Stimulated activated CD4-positive, alpha-beta T cell treated with anti-CD3 and anti-CD28 coated beads, Interleukin-2, amount 100 ng/mL, for 48 hours (primary cell): Measurements from ENCODE around the gene ECSIT.
A peak's percentile ranks its signal among the peaks of the same experiment; 100 is the strongest.
"Not testable (repeated sequence)": the region's sequence is repeated elsewhere in the genome, so short reads cannot be mapped to it uniquely, and the experiment has no call there.

Experiments used
- DNase-seq, 2 donors: peaks; one replicate each; pipeline ENCODE4 v3.0.0-alpha.2; 2020

The ECSIT gene, protein sequence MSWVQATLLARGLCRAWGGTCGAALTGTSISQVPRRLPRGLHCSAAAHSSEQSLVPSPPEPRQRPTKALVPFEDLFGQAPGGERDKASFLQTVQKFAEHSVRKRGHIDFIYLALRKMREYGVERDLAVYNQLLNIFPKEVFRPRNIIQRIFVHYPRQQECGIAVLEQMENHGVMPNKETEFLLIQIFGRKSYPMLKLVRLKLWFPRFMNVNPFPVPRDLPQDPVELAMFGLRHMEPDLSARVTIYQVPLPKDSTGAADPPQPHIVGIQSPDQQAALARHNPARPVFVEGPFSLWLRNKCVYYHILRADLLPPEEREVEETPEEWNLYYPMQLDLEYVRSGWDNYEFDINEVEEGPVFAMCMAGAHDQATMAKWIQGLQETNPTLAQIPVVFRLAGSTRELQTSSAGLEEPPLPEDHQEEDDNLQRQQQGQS

DNA sequence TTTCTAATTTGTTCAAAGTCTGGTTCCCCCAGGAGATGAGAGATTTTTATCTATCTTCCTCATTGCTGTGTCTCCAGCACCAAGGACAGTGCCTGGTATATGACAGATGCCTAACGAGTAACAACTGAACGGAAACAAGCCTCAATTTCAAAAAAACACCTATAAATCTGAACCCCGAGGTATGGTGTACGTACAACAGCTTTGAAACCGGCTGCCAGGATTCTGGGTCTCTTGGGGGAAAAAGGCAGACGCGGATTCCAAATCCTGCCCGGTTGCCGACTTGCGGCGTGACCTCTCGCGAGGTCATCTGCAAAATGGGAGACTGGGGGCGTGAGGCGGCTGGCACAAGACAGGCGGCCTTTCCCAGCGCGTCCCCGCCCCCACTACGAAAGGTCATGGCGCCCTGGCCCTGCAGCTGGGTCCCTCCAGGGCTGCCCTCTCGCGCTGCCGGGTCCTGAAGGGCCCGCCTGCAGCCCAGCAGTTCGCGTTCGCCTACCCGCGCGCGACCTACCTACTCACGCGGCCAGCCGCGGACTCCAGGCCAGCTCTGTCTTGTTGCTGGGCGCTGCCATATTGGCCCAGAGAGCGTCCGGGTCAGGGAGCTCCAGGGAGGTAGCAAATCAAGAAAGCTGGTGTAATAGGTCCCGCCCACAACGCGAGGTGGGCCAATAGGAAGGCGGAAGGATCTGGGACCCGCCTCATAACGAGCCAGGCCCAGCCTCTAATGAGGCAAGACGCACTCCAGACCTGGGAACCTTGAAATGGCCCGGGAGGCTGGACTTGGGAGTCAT lies at the start of gene ECSIT:
Gene ECSIT (minus strand): TSS at position 584 of the 791 bp plus-strand sequence. CDS start 9,964 bp downstream, outside the sequence.
- DNase-seq = peak; percentile 85 to 89

DNA sequence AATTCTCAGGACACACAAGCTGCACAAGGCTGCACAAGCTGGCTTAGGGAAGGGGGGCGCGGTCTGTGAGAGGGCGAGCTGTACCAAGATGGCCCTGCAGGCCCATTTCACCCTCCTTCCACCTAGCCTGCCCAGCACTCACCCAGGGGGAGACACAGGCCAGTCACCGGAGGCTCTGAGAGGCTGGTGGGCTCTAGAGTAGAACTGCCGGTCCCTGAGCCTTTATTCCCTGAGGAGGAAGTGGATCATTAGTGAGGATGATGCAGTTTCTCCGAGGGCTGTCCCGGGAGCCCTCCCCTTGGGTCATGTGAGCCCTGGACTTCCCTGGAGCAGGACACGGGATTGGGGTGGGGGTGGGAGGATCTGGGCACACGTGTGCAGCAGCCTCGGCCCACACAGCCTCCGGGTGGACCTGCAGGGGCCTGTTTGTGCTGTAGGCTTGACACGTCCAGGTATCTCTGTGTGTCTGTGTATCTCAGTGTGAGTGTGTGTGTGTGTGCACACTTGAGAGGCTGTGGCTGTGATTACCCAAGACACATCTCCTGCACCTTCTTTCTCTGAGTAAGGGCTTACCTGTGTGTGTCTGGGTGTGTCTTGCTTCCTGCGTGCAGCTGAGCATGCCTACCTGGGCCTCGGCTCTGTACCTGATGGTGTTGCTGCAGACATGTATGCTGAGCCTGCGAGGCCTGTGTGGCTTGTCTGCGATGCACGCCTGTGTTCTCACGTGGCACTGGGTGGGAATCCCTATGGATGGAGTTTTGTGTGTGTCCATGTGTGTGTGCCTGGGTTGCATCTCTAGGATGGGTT lies 48.7 kb upstream of the ECSIT start, which contains the start of gene ACP5:
Gene ACP5 (minus strand): TSS at position 195 of the 807 bp plus-strand sequence. CDS start 328 bp downstream, outside the sequence.
- no peak for DNase-seq

DNA sequence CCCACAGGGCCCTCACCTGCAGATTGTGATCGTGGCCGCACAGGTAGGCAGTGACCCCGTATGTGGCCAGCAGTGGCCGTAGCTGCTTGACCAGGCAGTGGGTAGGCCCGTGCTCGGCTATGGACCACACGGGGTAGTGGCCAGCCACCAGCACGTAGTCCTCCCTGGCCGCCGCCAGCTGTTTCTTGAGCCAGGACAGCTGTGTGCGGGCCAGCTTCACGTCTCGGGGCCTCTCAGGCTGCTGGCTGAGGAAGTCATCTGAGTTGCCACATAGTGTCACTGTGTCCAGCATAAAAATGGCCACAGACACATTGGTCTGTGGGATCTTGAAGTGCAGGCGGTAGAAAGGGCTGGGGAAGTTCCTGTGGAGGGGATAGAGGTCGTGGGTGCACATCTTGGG lies 47.3 kb upstream of the ECSIT start:
- DNase-seq = no peak

DNA sequence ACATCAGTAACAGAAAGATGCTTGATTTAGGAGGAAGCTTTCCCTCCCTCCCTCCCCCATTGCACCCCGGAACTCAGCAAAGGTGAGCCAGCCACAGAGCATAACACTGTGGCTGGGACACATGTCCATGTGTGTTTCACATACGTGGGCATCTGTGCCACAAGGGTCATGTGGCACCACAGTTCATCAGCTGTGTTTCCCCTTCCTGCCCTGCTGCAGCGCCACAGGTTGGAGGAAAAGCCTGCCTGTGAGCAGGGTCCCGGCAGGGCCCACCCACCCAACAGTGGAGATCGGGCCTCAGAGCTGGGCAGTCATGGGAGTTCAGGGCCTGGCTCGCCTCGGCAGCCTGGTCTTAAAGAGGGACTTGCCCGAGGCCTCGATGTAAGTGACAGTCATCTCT lies 45.8 kb upstream of the ECSIT start:
- DNase-seq = no peak

DNA sequence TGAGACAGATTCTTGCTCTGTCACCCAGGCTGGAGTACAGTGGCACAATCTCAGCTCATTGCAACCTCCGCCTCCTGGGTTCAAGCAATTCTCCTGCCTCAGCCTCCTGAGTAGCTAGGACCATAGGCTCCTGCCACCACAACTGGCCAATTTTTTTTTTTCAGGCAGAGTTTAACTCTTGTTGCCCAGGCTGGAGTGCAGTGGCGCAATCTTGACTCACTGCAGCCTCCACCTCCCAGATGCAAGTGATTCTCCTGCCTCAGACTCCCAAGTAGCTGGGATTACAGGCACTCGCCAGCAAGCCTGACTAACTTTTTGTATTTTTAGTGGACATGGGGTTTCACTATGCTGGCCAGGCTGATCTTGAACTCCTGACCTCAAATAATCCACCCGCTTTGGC lies 44.8 kb upstream of the ECSIT start:
- DNase-seq = not testable (repeated sequence)

DNA sequence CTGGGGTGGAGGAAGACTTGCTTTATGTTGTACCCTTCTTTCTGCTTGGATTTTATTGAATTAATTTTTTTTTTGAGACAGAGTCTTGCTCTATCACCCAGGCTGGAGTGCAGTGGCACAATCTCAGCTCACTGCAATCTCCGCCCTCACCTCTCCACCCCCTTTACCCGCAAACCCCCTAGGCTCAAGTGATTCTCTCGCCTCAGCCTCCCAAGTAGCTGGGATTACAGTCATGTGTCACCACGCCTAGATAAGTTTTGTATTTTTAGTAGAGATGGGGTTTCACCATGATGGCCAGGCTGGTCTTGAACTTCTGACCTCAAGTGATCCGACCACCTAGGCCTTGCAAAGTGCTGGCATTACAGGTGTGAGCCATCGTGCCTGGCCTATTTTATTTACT lies 44.4 kb upstream of the ECSIT start:
- DNase-seq = not testable (repeated sequence)

DNA sequence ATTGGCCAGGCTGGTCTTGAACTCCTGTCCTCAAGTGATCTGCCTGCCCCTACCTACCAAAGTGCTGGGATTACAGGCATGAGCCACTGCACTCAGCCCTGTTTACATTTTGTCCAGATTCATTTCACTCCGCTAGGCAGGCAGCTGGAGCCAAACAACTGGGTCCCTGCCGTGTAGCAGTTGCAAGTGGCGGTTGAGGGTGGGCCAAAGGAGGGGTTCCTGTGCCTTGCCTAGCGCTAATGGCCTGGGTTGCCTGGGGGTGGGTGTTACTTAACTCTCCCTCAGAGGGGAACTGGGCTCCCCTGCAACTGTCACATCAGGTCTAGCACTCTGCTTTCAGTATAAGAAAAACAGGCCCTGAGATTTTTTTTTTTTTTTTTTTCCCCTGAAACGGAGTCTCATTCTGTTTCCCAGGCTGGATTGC lies 41.1 kb upstream of the ECSIT start:
- no peak for DNase-seq

DNA sequence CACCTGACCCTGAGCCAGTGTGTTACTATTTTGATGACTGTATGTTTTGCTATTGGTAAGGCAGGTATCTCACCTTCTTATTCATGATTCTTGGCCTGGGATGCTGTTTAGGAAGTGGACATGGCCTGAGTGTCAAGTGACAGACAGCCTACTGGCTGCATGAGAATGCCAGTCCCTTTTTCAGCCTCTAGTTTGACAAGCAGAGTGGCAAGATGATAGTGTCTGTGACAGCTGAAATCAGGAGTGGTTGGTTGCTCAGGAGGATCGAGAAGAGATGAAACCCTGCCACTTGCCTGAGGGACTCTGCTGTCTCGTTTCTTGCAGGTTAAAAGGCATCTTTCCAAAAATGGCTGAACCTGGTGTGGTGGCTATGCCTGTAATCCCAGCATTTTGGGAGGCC lies 37.2 kb upstream of the ECSIT start:
- no peak for DNase-seq

DNA sequence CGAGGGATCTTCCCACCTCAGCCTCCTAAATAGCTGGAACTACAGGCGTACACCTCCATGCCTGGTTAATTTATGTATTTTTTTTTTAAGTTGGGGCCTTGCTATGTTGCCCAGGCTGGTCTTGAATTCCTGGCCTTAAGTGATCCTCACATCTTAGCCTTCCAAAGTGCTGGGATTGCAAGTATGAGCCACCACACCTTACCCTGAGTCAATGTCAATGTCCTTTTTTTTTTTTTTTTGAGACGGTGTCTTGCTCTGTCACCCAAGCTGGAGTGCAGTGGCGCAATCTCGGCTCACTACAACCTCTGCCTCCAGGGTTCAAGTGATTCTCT lies 36.7 kb upstream of the ECSIT start:
- not testable (repeated sequence) for DNase-seq

DNA sequence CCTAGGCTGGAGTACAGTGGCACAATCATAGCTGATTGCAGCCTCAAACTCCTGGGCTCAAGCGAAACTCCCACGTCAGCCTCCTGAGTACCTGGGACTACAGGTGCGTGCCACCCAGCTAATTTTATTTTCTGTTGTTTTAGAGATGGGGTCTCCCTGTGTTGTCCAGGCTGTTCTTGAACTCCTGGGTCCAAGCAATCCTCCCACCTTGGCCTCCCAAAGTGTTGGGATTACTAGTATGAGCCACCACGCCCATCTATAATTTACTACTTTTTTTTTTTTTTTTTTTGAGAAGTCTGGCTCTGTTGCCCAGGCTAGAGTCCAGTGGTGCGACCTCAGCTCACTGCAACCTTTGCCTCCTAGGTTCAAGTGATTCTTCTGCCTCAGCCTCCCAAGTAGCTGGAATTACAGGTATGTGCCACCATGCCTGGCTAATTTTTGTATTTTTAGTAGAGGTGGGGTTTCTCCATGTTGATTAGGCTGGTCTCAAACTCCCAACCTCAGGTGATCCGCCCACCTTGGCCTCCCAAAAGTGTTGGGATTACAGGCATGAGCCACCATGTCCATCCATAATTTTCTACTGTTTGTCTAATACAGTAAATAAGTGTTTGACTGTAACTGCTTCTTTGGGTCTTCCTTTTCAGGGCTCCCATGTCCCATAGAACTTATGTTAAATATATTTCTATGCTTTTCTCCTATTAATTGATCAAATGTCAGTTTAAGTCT lies 35.3 kb upstream of the ECSIT start:
- not testable (repeated sequence) for DNase-seq

DNA sequence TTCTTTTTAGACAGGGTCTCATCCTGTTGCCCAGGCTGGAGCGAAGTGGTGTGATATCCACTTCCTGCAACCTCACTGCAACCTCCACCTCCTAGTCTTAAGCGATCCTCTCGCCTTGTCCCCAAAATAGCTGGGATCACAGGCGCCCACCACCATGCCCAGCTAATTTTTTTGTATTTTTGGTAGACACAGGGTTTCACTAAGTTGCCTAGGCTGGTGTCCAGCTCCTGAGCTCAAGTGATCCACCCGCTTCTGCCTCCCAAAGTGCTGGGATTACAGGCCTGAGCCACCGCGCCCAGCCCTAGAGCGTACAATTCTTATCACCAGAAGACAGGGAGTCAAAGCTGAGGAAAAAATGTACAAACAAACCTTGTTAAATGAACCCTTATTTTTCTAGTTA lies 34.6 kb upstream of the ECSIT start:
- DNase-seq = no peak

DNA sequence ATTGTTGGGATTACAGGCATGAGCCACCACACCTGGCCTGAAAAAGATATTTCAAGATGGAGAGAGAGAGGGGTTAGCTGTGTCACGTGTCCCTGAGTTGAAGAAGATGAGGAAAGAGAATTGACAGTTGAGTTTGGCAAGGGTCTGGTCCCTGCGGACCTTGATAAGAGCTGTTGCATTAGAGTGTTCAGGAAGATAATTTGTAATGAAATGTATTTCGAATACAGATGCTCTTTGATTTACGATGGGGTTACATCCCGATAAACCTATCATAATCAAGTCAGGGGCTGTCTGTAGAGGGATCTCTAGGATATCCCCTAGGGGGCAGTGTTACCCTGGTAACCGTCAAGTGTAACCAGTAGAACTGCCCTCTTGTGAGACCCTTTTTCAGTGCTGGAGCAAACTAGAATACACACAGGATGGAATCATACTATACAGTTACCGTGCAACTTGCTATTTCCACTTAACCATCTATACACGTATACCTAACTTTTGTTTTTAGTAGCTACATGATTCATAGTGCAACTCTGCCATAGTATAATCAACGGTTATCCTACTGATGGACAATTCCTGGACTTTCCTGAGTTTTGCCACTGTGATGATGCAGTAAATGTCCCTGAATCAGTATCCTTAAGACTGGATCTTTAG lies 31.6 kb upstream of the ECSIT start:
- DNase-seq = peak; percentile 51 to 52

DNA sequence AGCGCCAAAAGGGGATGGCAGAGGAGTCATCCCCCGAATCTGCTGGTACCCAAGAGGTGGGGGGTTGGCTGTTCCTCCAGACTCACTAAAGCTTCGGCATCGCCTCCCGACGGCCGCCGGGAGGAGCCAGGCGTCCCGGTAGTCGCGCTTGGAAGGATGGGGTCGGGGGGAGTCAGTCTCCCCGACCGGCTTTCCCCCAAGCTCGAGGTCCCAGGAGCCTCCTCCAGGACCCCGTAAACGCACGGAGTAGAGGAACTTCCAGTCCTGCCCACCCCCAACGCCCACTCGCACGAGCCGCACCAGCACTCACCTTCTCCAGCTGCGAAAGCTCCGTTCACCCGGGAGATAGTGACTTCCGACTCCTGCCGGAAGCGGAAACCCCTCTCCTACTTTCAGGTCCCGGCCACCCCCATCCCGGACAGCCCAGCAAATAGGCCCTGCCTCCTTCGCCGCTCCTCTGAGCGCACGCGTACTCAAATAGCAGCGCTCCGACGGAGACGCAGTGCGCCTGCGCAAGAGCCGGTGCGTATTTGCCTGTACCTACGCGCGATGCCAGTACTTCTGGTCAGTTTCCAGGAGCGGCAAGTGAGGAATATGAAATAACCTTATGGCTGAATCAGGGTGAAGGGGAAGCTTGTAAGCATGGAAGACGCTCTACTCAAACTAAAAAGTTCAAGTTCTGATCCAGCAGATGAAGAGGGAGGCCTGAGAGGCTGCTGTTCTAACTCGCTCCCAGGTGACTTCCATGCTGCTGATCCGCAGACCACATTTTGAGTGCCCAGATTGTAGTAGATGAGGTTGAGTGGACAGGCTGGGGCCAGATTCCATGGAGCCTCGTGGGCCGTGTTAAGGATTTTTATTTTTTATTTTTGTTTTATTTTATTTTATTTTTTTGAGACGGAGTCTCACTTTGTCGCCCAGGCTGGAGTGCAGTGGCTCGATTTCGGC lies 30.2 kb upstream of the ECSIT start, which contains the start of gene ELOF1:
Gene ELOF1 (minus strand): TSS at position 350 of the 948 bp plus-strand sequence. CDS start 4,883 bp downstream, outside the sequence.
- DNase-seq = peak; percentile 94

DNA sequence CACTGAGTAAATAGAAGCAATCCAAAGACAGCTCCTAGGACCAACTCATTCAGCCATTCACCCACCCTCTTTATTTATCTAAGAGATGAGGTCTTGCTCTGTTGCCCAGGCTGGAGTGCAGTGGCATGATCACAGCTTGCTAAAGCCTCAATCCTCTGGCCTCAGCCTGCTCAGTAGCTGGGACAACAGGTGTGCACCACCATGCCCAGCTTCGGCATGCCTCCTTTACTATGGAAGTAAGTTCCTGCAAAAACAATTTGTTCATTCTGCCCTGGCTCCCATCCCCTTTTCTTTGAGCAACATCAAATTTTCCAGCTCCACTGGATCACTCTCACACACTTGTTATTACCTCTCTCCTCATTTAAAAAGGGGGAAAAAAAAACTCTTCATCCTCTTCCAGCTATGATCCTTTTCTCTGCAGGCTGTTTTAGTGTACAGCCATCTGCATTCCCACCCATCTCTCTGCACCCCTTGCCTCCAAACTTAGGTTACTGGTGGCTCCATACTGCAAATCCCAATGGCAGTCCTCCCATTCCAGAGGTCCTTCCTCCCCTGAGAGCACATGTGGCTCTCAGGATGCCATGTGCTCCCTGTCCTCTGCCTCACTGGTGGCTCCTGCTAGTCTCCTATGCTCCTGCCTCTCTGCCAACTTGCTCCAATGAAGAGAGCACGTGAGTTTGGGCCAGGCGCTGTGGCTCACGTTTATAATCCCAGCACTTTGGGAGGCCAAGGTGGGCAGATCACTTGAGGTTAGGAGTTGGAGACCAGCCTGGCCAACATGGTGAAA lies 27.9 kb upstream of the ECSIT start:
- DNase-seq = no peak

DNA sequence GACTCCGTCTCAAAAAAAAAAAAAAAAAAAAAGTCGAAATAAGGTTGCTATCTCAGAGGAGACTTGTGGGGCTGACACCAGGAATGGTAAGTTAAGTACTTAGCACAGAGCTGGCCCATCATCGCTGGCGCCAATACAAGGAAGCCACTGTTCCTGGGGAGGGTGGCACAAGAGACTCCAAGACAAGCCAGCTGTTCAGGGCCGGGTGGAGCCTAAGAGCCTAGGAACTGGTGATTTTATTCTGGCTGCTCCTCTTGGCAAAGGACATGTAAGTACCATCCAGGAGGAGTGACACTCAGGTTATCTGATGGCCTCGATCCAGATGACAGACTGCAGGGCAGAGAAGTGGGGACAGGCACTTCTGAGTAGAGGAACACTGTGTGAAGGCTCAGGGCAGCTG lies 26.3 kb upstream of the ECSIT start:
- no peak for DNase-seq

DNA sequence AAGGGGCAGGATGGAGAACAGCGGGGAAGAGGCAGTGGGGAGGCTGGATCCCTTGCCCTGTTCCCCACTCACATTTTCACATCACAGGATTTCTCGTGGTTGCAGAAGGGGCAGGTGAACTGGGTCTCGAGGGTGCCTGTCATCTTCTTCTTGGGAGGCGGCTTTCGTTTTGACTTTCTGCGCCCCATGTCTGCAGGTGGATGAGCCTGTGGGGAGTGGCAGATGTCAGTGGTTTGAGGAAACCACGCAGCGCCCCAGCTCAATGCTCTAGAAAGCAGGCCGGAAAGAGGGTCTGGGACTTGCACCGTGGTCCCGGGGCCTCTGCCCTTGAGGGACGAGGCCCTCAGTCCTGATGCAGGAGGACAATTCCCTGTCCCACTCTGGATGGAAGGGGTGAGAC lies 25.2 kb upstream of the ECSIT start:
- no peak for DNase-seq

DNA sequence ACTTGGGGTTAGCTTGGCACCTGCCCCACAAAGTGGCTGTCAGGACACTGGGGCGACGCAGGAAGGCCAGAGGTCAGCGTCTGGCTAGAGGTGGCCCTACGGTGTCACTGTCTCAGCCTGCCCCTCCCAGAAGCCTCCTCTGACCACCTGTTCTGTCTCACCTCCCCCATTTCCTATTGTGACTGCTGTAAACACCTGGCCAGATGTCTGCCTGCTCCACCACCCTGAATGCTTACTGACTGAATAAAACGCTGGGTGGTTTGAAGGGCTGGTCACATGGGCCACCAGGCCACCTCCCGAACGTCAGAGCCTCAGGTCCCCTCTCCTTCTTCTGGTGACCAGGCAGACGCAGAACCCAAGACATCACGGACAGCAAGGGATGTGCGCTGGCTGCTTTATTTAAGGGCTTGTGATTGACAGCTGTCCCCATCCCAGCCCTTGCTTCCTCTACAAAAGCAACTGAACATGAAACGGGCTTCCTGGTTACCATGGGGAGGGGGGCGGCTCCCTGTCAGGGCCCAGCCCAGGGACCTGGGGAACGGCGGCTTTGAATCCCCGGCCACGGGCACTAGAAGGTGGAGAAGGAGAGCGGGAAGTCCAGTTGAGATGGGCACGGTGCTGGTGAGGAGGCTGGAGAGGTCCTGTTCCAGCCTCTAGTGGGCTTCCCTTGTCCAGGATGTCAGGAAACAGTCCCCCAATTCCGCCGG lies 23.9 kb upstream of the ECSIT start:
- DNase-seq = no peak

DNA sequence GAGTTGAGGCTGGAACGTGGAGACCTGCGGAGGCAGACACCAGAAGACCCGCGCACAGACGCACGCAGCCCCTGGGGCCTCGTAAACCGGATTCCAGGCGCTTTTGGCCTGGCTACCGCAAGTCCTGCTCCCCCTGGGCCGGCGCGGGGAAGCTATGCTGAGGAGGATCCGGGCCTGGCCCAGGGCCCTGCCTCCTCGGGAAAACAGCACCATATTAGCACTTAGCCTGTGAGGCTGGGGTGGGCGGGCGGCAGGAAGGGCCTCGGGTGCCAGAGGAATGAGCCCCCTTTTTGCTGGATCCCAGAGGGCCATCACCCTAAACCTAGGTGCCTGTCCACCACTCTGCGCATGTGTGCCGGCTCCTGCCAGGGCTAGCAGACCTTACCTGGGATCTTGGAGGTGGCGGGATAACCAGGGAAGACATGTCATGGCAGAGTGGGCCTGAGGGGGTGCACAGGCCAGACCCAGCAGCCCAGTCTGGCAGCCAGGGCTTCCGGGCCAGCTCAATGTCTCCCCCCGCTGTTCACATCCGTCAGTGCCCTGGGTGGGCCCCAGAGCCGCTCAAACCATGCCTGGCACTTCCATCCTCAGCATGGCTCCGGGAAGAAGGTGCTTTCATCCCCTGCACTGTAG lies 22.8 kb upstream of the ECSIT start:
- no peak for DNase-seq

DNA sequence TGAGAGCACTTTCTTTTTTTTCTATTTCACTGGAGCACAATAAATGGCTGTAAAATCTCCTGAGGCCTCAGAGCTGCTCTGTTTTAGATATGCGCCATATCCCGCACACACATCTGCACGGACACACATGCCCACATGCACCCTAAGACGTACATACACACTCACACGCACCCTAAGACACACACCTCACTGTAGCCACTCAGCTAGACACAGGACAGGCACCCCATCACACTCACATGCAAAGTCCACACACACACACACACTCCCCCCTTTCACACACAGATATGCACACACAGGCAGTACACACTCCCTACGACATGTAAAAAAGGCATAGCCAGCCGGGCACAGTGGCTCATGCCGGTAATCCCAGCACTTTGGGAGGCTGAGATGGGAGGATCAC lies 21.3 kb upstream of the ECSIT start:
- no peak for DNase-seq
